Smooth muscle cell (in vitro differentiated cells): ENCODE measurements around the gene IGSF3. TPM values are rescaled to one million over a fixed set of nuclear protein-coding genes. Genes with fewer than 3 reads are reported as not detected.

Experiments
- DNase-seq: peaks from one replicate; lab custom pipeline; 2025; ENCODE audit not compliant: unreplicated experiment; lab: John Stamatoyannopoulos, UW
- H2AFZ ChIP-seq: fragments of 200-600 bp; sonication (generic); 2 replicates; pipeline ENCODE4 v1.6.0; 2016; ENCODE audit warnings: antibody characterized with exemption, low read depth, mild to moderate bottlenecking
- H3F3A ChIP-seq: fragments of 200-600 bp; sonication (generic); 2 replicates; pipeline ENCODE4 v1.6.0; 2017; ENCODE audit warnings: antibody characterized with exemption, low read depth
- H3K27ac ChIP-seq: fragments of 200-600 bp; sonication (generic); 2 replicates; pipeline ENCODE4 v1.5.1; 2016; ENCODE audit warnings: low read depth, mild to moderate bottlenecking
- H3K27me3 ChIP-seq: fragments of 200-600 bp; sonication (generic); 2 replicates; pipeline ENCODE4 v1.6.1; 2016; ENCODE audit warnings: low read depth, mild to moderate bottlenecking
- H3K36me3 ChIP-seq: fragments of 200-600 bp; sonication (generic); 2 replicates; pipeline ENCODE4 v1.5.1; 2016; ENCODE audit warnings: low read depth
- H3K4me1 ChIP-seq: fragments of 200-600 bp; sonication (generic); 2 replicates; pipeline ENCODE4 v1.5.1; 2016; ENCODE audit warnings: low read depth
- H3K4me2 ChIP-seq: fragments of 200-600 bp; sonication (generic); 2 replicates; pipeline ENCODE4 v1.6.0; 2016; ENCODE audit warnings: mild to moderate bottlenecking
- H3K4me3 ChIP-seq: fragments of 200-600 bp; sonication (generic); 2 replicates; pipeline ENCODE4 v1.5.1; 2016; ENCODE audit warnings: mild to moderate bottlenecking
- H3K79me2 ChIP-seq: fragments of 200-600 bp; sonication (generic); 2 replicates; pipeline ENCODE4 v1.6.0; 2016; ENCODE audit warnings: low read depth, mild to moderate bottlenecking
- H3K9ac ChIP-seq: fragments of 200-600 bp; sonication (generic); 2 replicates; pipeline ENCODE4 v1.6.0; 2016; ENCODE audit warnings: low read depth
- H3K9me3 ChIP-seq: fragments of 200-600 bp; sonication (generic); replicated peaks from 2 replicates; pipeline ENCODE4 v1.5.1; 2016; ENCODE audit warnings: low read depth
- H4K20me1 ChIP-seq: fragments of 200-600 bp; sonication (generic); 2 replicates; pipeline ENCODE4 v1.6.0; 2016; ENCODE audit warnings: low read depth
- CTCF ChIP-seq: fragments of 200-600 bp; sonication (generic); IDR thresholded peaks from 2 replicates; pipeline ENCODE4 v1.5.1; 2017; ENCODE audit warnings: borderline replicate concordance, mild to moderate bottlenecking, antibody characterized with exemption; ENCODE audit not compliant: insufficient read depth, poor library complexity, severe bottlenecking
- WGBS: methylation state at CpG from one replicate; pipeline ENCODE4 v1.1.7; 2016; ENCODE audit warnings: low lambda C conversion rate; 5-methylcytosine and 5-hydroxymethylcytosine counted together
- polyA plus RNA-seq: library from polyadenylated mRNA; unstranded; fragments of >200 nt; fragmentation: Nextera tagmentation; extraction: Ambion mirVana; gene quantifications from 2 replicates; pipeline ENCODE4 v1.2.1, GENCODE V29; 2016
- total RNA-seq: library from RNA; depleted of rRNA; stranded (reverse); fragments of >200 nt; gene quantifications from 2 replicates; pipeline ENCODE4 v1.2.3, GENCODE V29; 2014

The IGSF3 gene
- total and polyA plus RNA-seq, 2 experiments from 2014 or later, result 11.9 to 28.4 TPM

- H3K27me3 ChIP-seq, result no peaks in the 10 kb centered on the region
- DNase-seq, result no peak
- no peaks in the 10 kb centered on the region for H3K9me3 ChIP-seq
- peaks cover 8% of the 10 kb centered on the region for H3F3A ChIP-seq
- no peak overlapping the region for H3K9ac ChIP-seq
- H3K27ac ChIP-seq, result no peak overlapping the region
- H3K4me1 ChIP-seq, result peaks cover 6% of the 10 kb centered on the region
- H4K20me1 ChIP-seq, result no peaks in the 10 kb centered on the region
- no peak overlapping the region for H3K4me3 ChIP-seq
- H3K79me2 ChIP-seq, result no peaks in the 10 kb centered on the region
- WGBS, result 88% methylated on average over 5 of the region's 5 CpGs
- TF ChIP-seq CTCF, result no peak
- no peaks in the 10 kb centered on the region for H3K36me3 ChIP-seq
- no peak overlapping the region for H2AFZ ChIP-seq
- H3K4me2 ChIP-seq, result no peak overlapping the region
Measured at GRCh38 chr1:116577759-116578314, 89.7 kb downstream of the IGSF3 start.

- no peak for DNase-seq
- Histone ChIP-seq H3K4me1 (peaks cover 12% of the 10 kb centered on the region), H3K27me3 (no peaks in the 10 kb centered on the region), H3K36me3 (no peaks in the 10 kb centered on the region), H3K4me2 (peak overlapping the region; percentile 77), H2AFZ (peak overlapping the region; percentile 48), H3K9me3 (no peaks in the 10 kb centered on the region), H3K4me3 (peak overlapping the region; percentile 17), H3F3A (peaks cover 9% of the 10 kb centered on the region), H3K79me2 (no peaks in the 10 kb centered on the region), H3K27ac (peak overlapping the region; percentile 80), H4K20me1 (peaks cover 4% of the 10 kb centered on the region), H3K9ac (no peak overlapping the region)
- WGBS, result 30% methylated on average over 11 of the region's 11 CpGs
- peak; percentile 80 for TF ChIP-seq CTCF
Measured at GRCh38 chr1:116574581-116575291, 92.8 kb downstream of the IGSF3 start.

GRCh38 chr1:116573431-116574095 is 94.0 kb downstream of the IGSF3 start:
- no peak for TF ChIP-seq CTCF
- Histone ChIP-seq H3K79me2 (peaks cover 2% of the 10 kb centered on the region), H3K9ac (peak overlapping the region; percentile 14), H2AFZ (no peak overlapping the region), H3K4me1 (peaks cover 12% of the 10 kb centered on the region), H4K20me1 (peaks cover 10% of the 10 kb centered on the region), H3K4me2 (peak overlapping the region; percentile 56), H3K9me3 (no peaks in the 10 kb centered on the region), H3K4me3 (no peak overlapping the region), H3K36me3 (no peaks in the 10 kb centered on the region), H3K27me3 (no peaks in the 10 kb centered on the region), H3K27ac (peak overlapping the region; percentile 80), H3F3A (peaks cover 9% of the 10 kb centered on the region)
- 32% methylated on average over 7 of the region's 7 CpGs for WGBS
- DNase-seq, result no peak
